Keratinocyte (primary cell): ENCODE data around the gene ABHD15. TPM values are rescaled to one million over a fixed set of nuclear protein-coding genes. Genes with fewer than 3 reads are reported as not detected.

ENCODE experiments used
- DNase-seq: peaks from one replicate; pipeline ENCODE4 v3.0.0-alpha.2; 2011; ENCODE audit warnings: low read depth, missing footprints, low spot score
- FAIRE-seq: peaks from 2 replicates; lab custom pipeline; 2011; peaks lifted over from hg19 to GRCh38; lab: Jason Lieb, UNC
- H2AFZ ChIP-seq: 2 replicates; pipeline ENCODE4 v1.6.0; 2012; ENCODE audit warnings: low read length, control low read depth, inconsistent platforms; ENCODE audit not compliant: control insufficient read depth
- H3K27ac ChIP-seq: 2 replicates; pipeline ENCODE4 v1.5.1; 2011; ENCODE audit warnings: low read length; ENCODE audit not compliant: control insufficient read depth, insufficient read depth
- H3K27me3 ChIP-seq: 3 replicates; pipeline ENCODE4 v1.6.0; 2011; ENCODE audit warnings: low read length; ENCODE audit not compliant: control insufficient read depth, insufficient read depth; ENCODE audit errors: extremely low read depth
- H3K36me3 ChIP-seq, 2 experiments: 2 replicates in 1 of 2; 3 replicates in 1 of 2; pipeline ENCODE4 v1.5.1; 2011; ENCODE audit warnings: low read length in 2 of 2, mild to moderate bottlenecking in 1 of 2; ENCODE audit not compliant: control insufficient read depth in 2 of 2, insufficient read depth in 2 of 2; ENCODE audit errors: extremely low read depth in 1 of 2
- H3K4me1 ChIP-seq: 3 replicates; pipeline ENCODE4 v1.5.1; 2011; ENCODE audit warnings: low read length; ENCODE audit not compliant: control insufficient read depth, insufficient read depth; ENCODE audit errors: extremely low read depth
- H3K4me2 ChIP-seq: 3 replicates; pipeline ENCODE4 v1.6.0; 2011; ENCODE audit warnings: low read depth, low read length; ENCODE audit not compliant: control insufficient read depth, insufficient read depth; ENCODE audit errors: extremely low read depth
- H3K4me3 ChIP-seq, 3 experiments: fragments of 200-600 bp in 1 of 3; sonication (generic) in 1 of 3; 2 replicates in 2 of 3; 3 replicates in 1 of 3; pipeline ENCODE4 v1.5.1; 2011 to 2016; ENCODE audit warnings: low read length in 3 of 3, mild to moderate bottlenecking in 3 of 3, control low read depth in 2 of 3, inconsistent platforms in 1 of 3, low read depth in 1 of 3, mixed read lengths in 1 of 3, mixed run types in 1 of 3, moderate library complexity in 1 of 3; ENCODE audit not compliant: control insufficient read depth in 2 of 3, insufficient read depth in 2 of 3; ENCODE audit errors: extremely low read depth in 1 of 3
- H3K79me2 ChIP-seq: 2 replicates; pipeline ENCODE4 v1.6.0; 2012; ENCODE audit warnings: low read length; ENCODE audit not compliant: control insufficient read depth, insufficient read depth
- H3K9ac ChIP-seq: 3 replicates; pipeline ENCODE4 v1.6.0; 2011; ENCODE audit warnings: low read length; ENCODE audit not compliant: control insufficient read depth, insufficient read depth; ENCODE audit errors: extremely low read depth
- H3K9me1 ChIP-seq: 3 replicates; pipeline ENCODE4 v1.6.0; 2011; ENCODE audit warnings: low read length; ENCODE audit not compliant: control insufficient read depth, insufficient read depth; ENCODE audit errors: extremely low read depth
- H3K9me3 ChIP-seq: 2 replicates; pipeline ENCODE4 v1.5.1; 2012; ENCODE audit warnings: low read depth, low read length; ENCODE audit not compliant: control insufficient read depth
- H4K20me1 ChIP-seq: 3 replicates; pipeline ENCODE4 v1.6.0; 2011; ENCODE audit warnings: low read length; ENCODE audit not compliant: control insufficient read depth, insufficient read depth; ENCODE audit errors: extremely low read depth
- CTCF ChIP-seq, 3 experiments: IDR thresholded peaks in 1 of 3; conservative IDR thresholded peaks in 1 of 3; optimal IDR thresholded peaks in 1 of 3; 2 replicates in 2 of 3; 3 replicates in 1 of 3; pipeline versions ENCODE3 to v1.5.1; 2011; ENCODE audit warnings: low read length in 3 of 3, mild to moderate bottlenecking in 3 of 3, moderate library complexity in 2 of 3, control low read depth in 1 of 3, inconsistent platforms in 1 of 3; ENCODE audit not compliant: insufficient read depth in 2 of 3; ENCODE audit errors: extremely low read depth in 1 of 3
- EZH2 ChIP-seq: IDR thresholded peaks from one replicate; pipeline ENCODE4 v1.6.1; 2012; ENCODE audit warnings: inconsistent platforms, mild to moderate bottlenecking, low read length, moderate library complexity
- dilution Hi-C: fragments of 300-500 bp; cut with MboI; formaldehyde crosslinking; loops from one replicate; pipeline ENCODE4 v1.7.0; 2020; ENCODE audit warnings: low sequenced_read_pairs; ENCODE audit not compliant: extremely low pct_ligation_motif_present
- polyA plus RNA-seq, 5 experiments: library from polyadenylated mRNA; depleted of rRNA in 3 of 5; stranded (reverse) in 3 of 5; stranded (forward) in 1 of 5; unstranded in 1 of 5; fragments of >200 nt; gene quantifications; 1 replicate in 1 of 5; 2 replicates in 3 of 5; 3 replicates in 1 of 5; pipeline versions ENCODE4 v1.2.1 to v1.2.3, GENCODE V29; 2011 to 2012; ENCODE audit warnings: missing spikeins in 2 of 5, low read depth in 1 of 5, low replicate concordance in 1 of 5

ABHD15 gene
- polyA plus RNA-seq, 1 donor (not counting 4 experiments of a cell fraction or from before 2014, with no cell fraction given) = 6.2 TPM

GRCh38 chr17:29590411-29591145, 23.7 kb upstream of the ABHD15 start:
- Histone ChIP-seq H3K79me2 (peaks cover 45% of the 10 kb centered on the region), H4K20me1 (peaks cover 11% of the 10 kb centered on the region)
- peak; percentile 20 for FAIRE-seq

GRCh38 chr17:29589524-29590410, 22.9 kb upstream of the ABHD15 start, which contains the start of gene GIT1:
Gene GIT1 (minus strand): TSS chr17:29589648. CDS start chr17:29589378, 270 bp downstream.
- peaks cover 11% of the 10 kb centered on the region for H4K20me1 ChIP-seq
- FAIRE-seq = no peak
- H3K27ac ChIP-seq = peak within 1 kb of the TSS; percentile 68
- peaks cover 50% of the 10 kb centered on the region for H3K79me2 ChIP-seq
- H3K27me3 ChIP-seq = no peaks in the 10 kb centered on the region
- H3K4me3 ChIP-seq = peak within 1 kb of the TSS; percentile 81 to 92 (median 85)
- peaks cover 73% of the 10 kb centered on the region for H3K4me1 ChIP-seq
- H3K9ac ChIP-seq = peak within 1 kb of the TSS; percentile 78
- H2AFZ ChIP-seq = peak within 1 kb of the TSS; percentile 87
- H3K36me3 ChIP-seq = peaks cover 3 to 5% of the 10 kb centered on the region in 2 experiments
- H3K9me3 ChIP-seq = no peaks in the 10 kb centered on the region
- no peak for DNase-seq
- dilution Hi-C loops = no loop called here
- peaks cover 12% of the 10 kb centered on the region for H3K9me1 ChIP-seq
- peak within 1 kb of the TSS; percentile 97 for H3K4me2 ChIP-seq
- TF ChIP-seq CTCF (optimal IDR thresholded peaks at IDR 0.05 in 1 of 3, IDR thresholded peaks at IDR 0.05 in 1 of 3, conservative IDR thresholded peaks at IDR 0.05 in 1 of 3; ENCODE audit: extremely low read depth in 1 of 3, insufficient read depth in 2 of 3, low read length in 3 of 3) (no peak), EZH2 (no peak)

More at GRCh38 chr17:29590411-29591145, 23.7 kb upstream of the ABHD15 start:
- DNase-seq = no peak
- peak overlapping the region; percentile 62 for H2AFZ ChIP-seq
- H3K9me3 ChIP-seq = no peaks in the 10 kb centered on the region
- dilution Hi-C loops = no loop called here
- peaks cover 71% of the 10 kb centered on the region for H3K4me1 ChIP-seq
- H3K36me3 ChIP-seq = peaks cover 0 to under 1% of the 10 kb centered on the region in 2 experiments
- peaks cover 7% of the 10 kb centered on the region for H3K9me1 ChIP-seq
- H3K9ac ChIP-seq = peak overlapping the region; percentile 71
- H3K4me2 ChIP-seq = peak overlapping the region; percentile 88
- TF ChIP-seq EZH2 (no peak), CTCF (optimal IDR thresholded peaks at IDR 0.05 in 1 of 3, IDR thresholded peaks at IDR 0.05 in 1 of 3, conservative IDR thresholded peaks at IDR 0.05 in 1 of 3; ENCODE audit: extremely low read depth in 1 of 3, insufficient read depth in 2 of 3, low read length in 3 of 3) (no peak)
- H3K27ac ChIP-seq = peak overlapping the region; percentile 68
- no peaks in the 10 kb centered on the region for H3K27me3 ChIP-seq
- peak overlapping the region in 2 of 3 experiments; percentile 57 to 59 for H3K4me3 ChIP-seq
